HCT116 (cell line): Measurements from ENCODE around the gene KRT28. TPM values are rescaled to one million over a fixed set of nuclear protein-coding genes. Genes with fewer than 3 reads are reported as not detected.

Experiments
- ATAC-seq: fragments of 200-7000 bp; cut with Tn5 transposase; 2 replicates; pipeline ENCODE4 v1.9.1; 2020; ENCODE audit warnings: mild to moderate bottlenecking, moderate library complexity
- BruUV-seq: library from RNA; stranded (reverse); fragments of 400-500 nt; replicated peaks from 2 replicates; lab custom pipeline; 2021; lab: Mats Ljungman, UMichigan
- CTCF ChIA-PET: fragments of 300-600 bp; sonication (Branson Sonifier 250); formaldehyde crosslinking; loops from one replicate; lab custom pipeline; 2021; ENCODE audit warnings: antibody characterized with exemption; lab: Charles Lee
- POLR2A ChIA-PET: fragments of 300-600, 350-600 bp; sonication (Branson Sonifier 250); formaldehyde crosslinking; loops from one replicate; lab custom pipeline; 2021; ENCODE audit warnings: antibody characterized with exemption; lab: Charles Lee
- RAD21 ChIA-PET, 2 experiments: fragments of 300-600 bp; sonication (Branson Sonifier 250); formaldehyde crosslinking; loops; one replicate each; lab custom pipeline; 2023; ENCODE audit warnings: low total read pairs in 2 of 2; ENCODE audit not compliant: uncharacterized antibody in 2 of 2, unreplicated experiment in 2 of 2, low non-redundant PET in 1 of 2; lab: Charles Lee
- DNase-seq: peaks from one replicate; pipeline ENCODE4 v3.0.0-alpha.2; 2010; ENCODE audit warnings: low read depth, low spot score
- H2AFZ ChIP-seq: fragments of 200-600 bp; shearing (Covaris generic), sonication (generic); 2 replicates; pipeline ENCODE4 v1.6.1; 2017; ENCODE audit warnings: low read depth, mixed run types, mixed read lengths, antibody characterized with exemption, low read length; ENCODE audit not compliant: poor library complexity, severe bottlenecking
- H3K27ac ChIP-seq: 2 replicates; pipeline ENCODE4 v1.5.1; 2012; ENCODE audit warnings: low read depth, low read length
- H3K27me3 ChIP-seq: fragments of 200-600 bp; sonication (generic); 2 replicates; pipeline ENCODE4 v1.6.1; 2016; ENCODE audit warnings: mixed run types, low read length, mixed read lengths; ENCODE audit not compliant: insufficient read depth
- H3K36me3 ChIP-seq, 2 experiments: fragments of 200-500 bp in 1 of 2; fragments of 200-600 bp in 1 of 2; sonication (Bioruptor generic) in 1 of 2; sonication (generic) in 1 of 2; 2 replicates each; pipeline versions ENCODE4 v1.5.1 to v1.6.1; 2014 to 2016; ENCODE audit warnings: low read length in 2 of 2, inconsistent platforms in 1 of 2, mixed read lengths in 1 of 2, mixed run types in 1 of 2; ENCODE audit not compliant: insufficient read depth in 2 of 2, control insufficient read depth in 1 of 2
- H3K4me1 ChIP-seq, 2 experiments: fragments of 200-600 bp in 1 of 2; sonication (generic) in 1 of 2; 2 replicates each; pipeline versions ENCODE4 v1.5.1 to v1.6.1; 2012 to 2017; ENCODE audit warnings: low read length in 2 of 2, inconsistent platforms in 1 of 2, mild to moderate bottlenecking in 1 of 2, mixed read lengths in 1 of 2, mixed run types in 1 of 2, moderate library complexity in 1 of 2; ENCODE audit not compliant: insufficient read depth in 2 of 2, control insufficient read depth in 1 of 2
- H3K4me2 ChIP-seq: fragments of 200-600 bp; sonication (generic); 2 replicates; pipeline ENCODE4 v1.6.1; 2017; ENCODE audit warnings: mixed run types, low read length, mixed read lengths
- H3K4me3 ChIP-seq, 2 experiments: fragments of 200-600 bp in 1 of 2; sonication (generic) in 1 of 2; replicated peaks in 1 of 2; 2 replicates each; pipeline ENCODE4 v1.5.1; 2011 to 2016; ENCODE audit warnings: low read length in 2 of 2, control low read depth in 1 of 2, low read depth in 1 of 2, mild to moderate bottlenecking in 1 of 2, mixed read lengths in 1 of 2, mixed run types in 1 of 2
- H3K79me2 ChIP-seq: fragments of 200-600 bp; sonication (generic); 2 replicates; pipeline ENCODE4 v1.6.1; 2017; ENCODE audit warnings: mild to moderate bottlenecking, mixed run types, low read length, moderate library complexity, mixed read lengths; ENCODE audit not compliant: insufficient read depth
- H3K9ac ChIP-seq: fragments of 200-600 bp; sonication (generic); 2 replicates; pipeline ENCODE4 v1.6.1; 2016; ENCODE audit warnings: low read length, mixed read lengths
- H3K9me2 ChIP-seq: fragments of 200-600 bp; sonication (generic), shearing (Covaris generic); 2 replicates; pipeline ENCODE4 v1.6.1; 2017; ENCODE audit warnings: mixed run types, mild to moderate bottlenecking, moderate library complexity; ENCODE audit not compliant: insufficient read depth
- H3K9me3 ChIP-seq, 2 experiments: fragments of 200-500 bp in 1 of 2; fragments of 200-600 bp in 1 of 2; sonication (Bioruptor generic) in 1 of 2; sonication (generic) in 1 of 2; 2 replicates each; pipeline ENCODE4 v1.6.1; 2014 to 2017; ENCODE audit warnings: low read length in 2 of 2, mixed read lengths in 2 of 2, inconsistent platforms in 1 of 2, low read depth in 1 of 2, mild to moderate bottlenecking in 1 of 2, mixed run types in 1 of 2, moderate library complexity in 1 of 2; ENCODE audit not compliant: control insufficient read depth in 1 of 2, insufficient read depth in 1 of 2
- H4K20me1 ChIP-seq: fragments of 200-600 bp; sonication (generic), shearing (Covaris generic); 2 replicates; pipeline ENCODE4 v1.6.1; 2017; ENCODE audit warnings: mixed run types, mild to moderate bottlenecking, moderate library complexity; ENCODE audit not compliant: insufficient read depth
- ATF3 ChIP-seq: IDR thresholded peaks from 2 replicates; pipeline ENCODE4 v1.6.1; 2012
- CBX3 ChIP-seq: IDR thresholded peaks from 2 replicates; pipeline ENCODE4 v1.6.1; 2012; ENCODE audit warnings: low read depth
- CEBPB ChIP-seq: IDR thresholded peaks from 2 replicates; pipeline ENCODE4 v1.6.1; 2012; ENCODE audit warnings: low read depth
- EGR1 ChIP-seq: IDR thresholded peaks from 2 replicates; pipeline ENCODE4 v1.6.1; 2012; ENCODE audit warnings: low read depth
- ELF1 ChIP-seq: IDR thresholded peaks from 2 replicates; pipeline ENCODE4 v1.6.1; 2012; ENCODE audit warnings: low read depth, borderline replicate concordance
- EZH2 ChIP-seq: fragments of 200-600 bp; sonication (generic); IDR thresholded peaks from 2 replicates; pipeline ENCODE4 v1.6.1; 2017; ENCODE audit warnings: antibody characterized with exemption, mixed run types
- EZH2phosphoT487 ChIP-seq: fragments of 200-600 bp; IDR thresholded peaks from 2 replicates; pipeline ENCODE4 v1.6.1; 2018; ENCODE audit warnings: antibody characterized with exemption, borderline replicate concordance
- JUND ChIP-seq: IDR thresholded peaks from 2 replicates; pipeline ENCODE4 v1.6.1; 2012
- MAX ChIP-seq: IDR thresholded peaks from 2 replicates; pipeline ENCODE4 v1.6.1; 2012
- RAD21 ChIP-seq: IDR thresholded peaks from 2 replicates; pipeline ENCODE4 v1.6.1; 2012; ENCODE audit warnings: low read depth, mild to moderate bottlenecking
- SIN3A ChIP-seq: IDR thresholded peaks from 2 replicates; pipeline ENCODE4 v1.6.1; 2012; ENCODE audit warnings: low read depth
- SP1 ChIP-seq: IDR thresholded peaks from 2 replicates; pipeline ENCODE4 v1.6.1; 2012; ENCODE audit warnings: low read depth
- SRF ChIP-seq: IDR thresholded peaks from 2 replicates; pipeline ENCODE4 v1.6.1; 2012; ENCODE audit warnings: low read depth
- TCF7L2 ChIP-seq: IDR thresholded peaks from 2 replicates; pipeline ENCODE4 v1.7.0; 2011; ENCODE audit warnings: borderline replicate concordance, inconsistent platforms; ENCODE audit not compliant: insufficient read depth, insufficient read length; ENCODE audit errors: extremely low read depth
- YY1 ChIP-seq: IDR thresholded peaks from 2 replicates; pipeline ENCODE4 v1.6.1; 2011; ENCODE audit warnings: low read length, low read depth, moderate library complexity, mild to moderate bottlenecking; ENCODE audit not compliant: insufficient replicate concordance; ENCODE audit errors: extremely low read depth
- ZBTB33 ChIP-seq: IDR thresholded peaks from 2 replicates; pipeline ENCODE4 v1.6.1; 2011; ENCODE audit warnings: mild to moderate bottlenecking, low read length, moderate library complexity; ENCODE audit not compliant: insufficient replicate concordance; ENCODE audit errors: extremely low read depth
- ZNF274 ChIP-seq: fragments of 200-500 bp; sonication (Bioruptor generic); IDR thresholded peaks from 2 replicates; pipeline ENCODE4 v1.6.1; 2014; ENCODE audit warnings: mild to moderate bottlenecking, low read depth, low read length, inconsistent platforms
- intact Hi-C: fragments of 100-400 bp; cut with micrococcal nuclease; formaldehyde crosslinking; loops from 2 replicates; pipeline ENCODE4 v1.10.0; 2022
- total RNA-seq: library from RNA; stranded (reverse); gene quantifications from one replicate; pipeline ENCODE4 v1.2.1, GENCODE V29; 2021; ENCODE audit not compliant: unreplicated experiment

The KRT28 gene
- total RNA-seq, 1 experiment from 2014 or later = not detected

GRCh38 chr17:40775945-40776344 is 23.8 kb downstream of the KRT28 start:
- no peaks in the 10 kb centered on the region for H3K4me1 ChIP-seq
- no peaks in the 10 kb centered on the region for H3K79me2 ChIP-seq
- H3K4me2 ChIP-seq = no peak overlapping the region
- no peak for TF ChIP-seq SIN3A
- TF ChIP-seq ELF1 = no peak
- TF ChIP-seq ZBTB33 = no peak
- TF ChIP-seq SP1 = no peak
- no peak for TF ChIP-seq EZH2
- H2AFZ ChIP-seq = no peak overlapping the region
- intact Hi-C loops = no loop called here
- H3K27me3 ChIP-seq = no peaks in the 10 kb centered on the region
- RAD21 ChIA-PET = no interaction called here
- POLR2A ChIA-PET = no interaction called here
- H3K4me3 ChIP-seq = no peak overlapping the region
- no peaks in the 10 kb centered on the region for H3K9me3 ChIP-seq
- no peaks in the 10 kb centered on the region for H3K9me2 ChIP-seq
- H4K20me1 ChIP-seq = no peaks in the 10 kb centered on the region
- no peak overlapping the region for H3K27ac ChIP-seq
- ATAC-seq (no peak), DNase-seq (no peak)
- no TSS peak for BruUV-seq
- CTCF ChIA-PET = no interaction called here
- no peak overlapping the region for H3K9ac ChIP-seq
- no peaks in the 10 kb centered on the region for H3K36me3 ChIP-seq

- RAD21 ChIA-PET = no interaction called here
- Histone ChIP-seq H3K9ac (no peak within 1 kb of the TSS), H3K9me2 (no peaks in the 10 kb centered on the region), H3K4me2 (no peak within 1 kb of the TSS), H3K4me1 (no peaks in the 10 kb centered on the region), H4K20me1 (no peaks in the 10 kb centered on the region), H3K79me2 (no peaks in the 10 kb centered on the region), H3K9me3 (no peaks in the 10 kb centered on the region), H3K27ac (no peak within 1 kb of the TSS), H2AFZ (no peak within 1 kb of the TSS), H3K27me3 (no peaks in the 10 kb centered on the region), H3K36me3 (no peaks in the 10 kb centered on the region), H3K4me3 (no peak within 1 kb of the TSS)
- CTCF ChIA-PET = no interaction called here
- TF ChIP-seq YY1 (no peak), EZH2 (no peak), TCF7L2 (no peak), SP1 (no peak), RAD21 (no peak), CEBPB (no peak), MAX (no peak), EGR1 (no peak), JUND (no peak), ZNF274 (no peak), EZH2phosphoT487 (no peak), ATF3 (no peak), SIN3A (no peak), SRF (no peak), CBX3 (no peak)
- DNase-seq (no peak), ATAC-seq (no peak)
- POLR2A ChIA-PET = no interaction called here
- BruUV-seq = no TSS peak
- intact Hi-C loops = no loop called here
Observed at GRCh38 chr17:40772101-40772500, 27.7 kb downstream of the KRT28 start, which contains the start of gene KRT26. Gene KRT26, minus strand, starts transcription at chr17:40772201. Its CDS starts 88 bp downstream, at chr17:40772113.
